OCI-LY3 (cell line): Measurements from ENCODE around the gene CCDC170.

Experiments used
- CTCF ChIP-seq: fragments of 200-600, 300-600 bp; sonication (generic); IDR thresholded peaks from 2 replicates; pipeline ENCODE4 v1.5.1; 2014; ENCODE audit warnings: antibody characterized with exemption, low read length, low read depth
- EZH2phosphoT487 ChIP-seq: fragments of 200-600 bp; shearing (Covaris generic); IDR thresholded peaks from 2 replicates; pipeline ENCODE4 v1.6.1; 2018; ENCODE audit warnings: antibody characterized with exemption, mixed run types, low read depth

DNA sequence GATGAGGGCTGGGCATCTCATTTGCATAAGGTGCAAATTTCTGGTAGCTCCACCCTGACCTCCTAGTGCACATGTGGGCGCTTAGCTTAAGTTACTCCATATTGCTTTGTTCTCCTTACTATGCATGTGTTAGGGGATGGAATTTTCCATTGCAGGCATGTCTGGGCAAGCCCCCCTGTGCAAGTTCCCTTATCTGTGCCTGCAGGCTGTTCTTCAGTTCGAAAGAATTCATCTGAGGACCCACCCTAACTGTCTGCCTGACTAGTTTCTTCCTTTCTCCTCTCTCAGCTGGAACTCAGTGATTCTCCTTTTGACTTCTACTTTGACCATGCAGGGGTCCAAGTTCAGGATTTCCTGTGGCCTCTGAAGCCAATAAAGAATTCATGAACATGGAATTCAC is 30.2 kb downstream of the CCDC170 start:
- TF ChIP-seq CTCF (no peak), EZH2phosphoT487 (no peak)
